SH-SY5Y (cell line): ENCODE results near the gene DDX41.

Source experiments
- GATA2 ChIP-seq: IDR thresholded peaks from 2 replicates; pipeline ENCODE4 v1.6.1; 2011; ENCODE audit warnings: mild to moderate bottlenecking, low read depth, low read length
- GATA3 ChIP-seq: IDR thresholded peaks from 2 replicates; pipeline ENCODE4 v1.6.1; 2011; ENCODE audit warnings: low read depth, mild to moderate bottlenecking, low read length, moderate library complexity

DNA sequence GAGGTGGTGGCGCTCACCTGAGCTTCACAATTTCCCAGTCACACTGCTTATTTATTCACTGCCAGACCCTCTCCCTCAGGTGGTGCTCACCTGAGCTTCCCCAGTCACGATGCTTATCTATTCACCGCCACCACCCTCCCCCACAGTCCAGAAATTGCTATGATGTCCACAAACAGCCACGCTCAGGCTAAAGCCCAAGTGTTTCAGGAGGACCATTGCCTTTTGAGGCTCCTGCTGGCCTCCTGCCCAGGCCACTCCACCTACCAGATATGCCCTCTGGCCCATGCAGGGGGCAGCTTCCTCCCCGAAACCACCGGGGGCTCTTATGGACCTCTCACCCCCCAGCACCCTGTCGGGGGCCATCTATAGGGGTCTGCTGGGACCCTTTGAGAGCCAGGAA is 23.9 kb downstream of the DDX41 start:
- TF ChIP-seq GATA2 (no peak), GATA3 (no peak)
